Chondrocyte (in vitro differentiated cells): ENCODE measurements around the gene HSPA1L. TPM values are rescaled to one million over a fixed set of nuclear protein-coding genes. Genes with fewer than 3 reads are reported as not detected.
A peak's percentile ranks its signal among the peaks of the same experiment; 100 is the strongest.
"Not testable (repeated sequence)": the region's sequence is repeated elsewhere in the genome, so short reads cannot be mapped to it uniquely, and the experiment has no call there.

ENCODE experiments used
- DNase-seq: peaks from one replicate; pipeline ENCODE4 v3.0.0; 2021; ENCODE audit warnings: mixed read lengths, low spot score
- H3K27ac Mint-ChIP-seq: one replicate; pipeline ENCODE4 v1.8.0; 2021; ENCODE audit warnings: mild to moderate bottlenecking, moderate library complexity, mixed read lengths; ENCODE audit not compliant: unreplicated experiment
- H3K27me3 Mint-ChIP-seq: 2 replicates; pipeline ENCODE4 v1.8.0; 2021; ENCODE audit warnings: low read depth, mixed read lengths
- H3K36me3 Mint-ChIP-seq: 2 replicates; pipeline ENCODE4 v1.8.0; 2021; ENCODE audit warnings: low read depth, mixed read lengths
- H3K4me1 Mint-ChIP-seq: 2 replicates; pipeline ENCODE4 v1.8.0; 2021; ENCODE audit warnings: low read depth, mild to moderate bottlenecking, mixed read lengths
- H3K4me3 Mint-ChIP-seq: one replicate; pipeline ENCODE4 v1.8.0; 2021; ENCODE audit warnings: mild to moderate bottlenecking, moderate library complexity, mixed read lengths; ENCODE audit not compliant: unreplicated experiment
- H3K9me3 Mint-ChIP-seq: 2 replicates; pipeline ENCODE4 v1.8.0; 2021; ENCODE audit warnings: low read depth, mixed read lengths
- CTCF ChIP-seq: fragments of 200-600 bp; sonication (generic); IDR thresholded peaks from 2 replicates; pipeline ENCODE4 v1.5.0; 2021; ENCODE audit warnings: antibody characterized with exemption, mild to moderate bottlenecking, moderate library complexity
- total RNA-seq: library from RNA; stranded (reverse); gene quantifications from 3 replicates; pipeline ENCODE4 v1.2.1, GENCODE V29; 2021

HSPA1L gene
- total RNA-seq, 1 donor from 2014 or later: 1.5 TPM

- H3K36me3 Mint-ChIP-seq: peaks cover 11% of the 10 kb centered on the region
- H3K27ac Mint-ChIP-seq: peak overlapping the region; percentile 90
- peaks cover 25% of the 10 kb centered on the region for H3K4me1 Mint-ChIP-seq
- DNase-seq: no peak
- H3K27me3 Mint-ChIP-seq: no peaks in the 10 kb centered on the region
- H3K9me3 Mint-ChIP-seq: no peaks in the 10 kb centered on the region
- H3K4me3 Mint-ChIP-seq: peak overlapping the region; percentile 99
- TF ChIP-seq CTCF: no peak
These were observed 20.7 kb downstream of the HSPA1L start for GRCh38 chr6:31794294-31794865.

GRCh38 chr6:31793927-31794245 is 21.2 kb downstream of the HSPA1L start:
- H3K36me3 Mint-ChIP-seq: peaks cover 11% of the 10 kb centered on the region
- DNase-seq, H3K27me3 Mint-ChIP-seq, H3K9me3 Mint-ChIP-seq: not testable (repeated sequence)
- H3K4me1 Mint-ChIP-seq: peaks cover 25% of the 10 kb centered on the region
- peak overlapping the region; percentile 99 for H3K4me3 Mint-ChIP-seq
- peak overlapping the region; percentile 90 for H3K27ac Mint-ChIP-seq

- Mint-ChIP-seq H3K4me3 (no peak overlapping the region), H3K27me3 (no peaks in the 10 kb centered on the region), H3K9me3 (no peaks in the 10 kb centered on the region), H3K4me1 (peaks cover 25% of the 10 kb centered on the region), H3K27ac (peak overlapping the region; percentile 90), H3K36me3 (peaks cover 11% of the 10 kb centered on the region)
- DNase-seq: no peak
- no peak for TF ChIP-seq CTCF
These were observed 22.3 kb downstream of the HSPA1L start for GRCh38 chr6:31792761-31793171.

- TF ChIP-seq CTCF: no peak
- DNase-seq: no peak
- peaks cover 25% of the 10 kb centered on the region for H3K4me1 Mint-ChIP-seq
These were observed 23.1 kb downstream of the HSPA1L start for GRCh38 chr6:31792090-31792374.

GRCh38 chr6:31791324-31792089 is 23.6 kb downstream of the HSPA1L start:
- TF ChIP-seq CTCF: peak; percentile 79
- DNase-seq: no peak
- no peaks in the 10 kb centered on the region for H3K27me3 Mint-ChIP-seq
- no peaks in the 10 kb centered on the region for H3K9me3 Mint-ChIP-seq
- peaks cover 11% of the 10 kb centered on the region for H3K36me3 Mint-ChIP-seq
- no peak overlapping the region for H3K4me3 Mint-ChIP-seq
- peaks cover 25% of the 10 kb centered on the region for H3K4me1 Mint-ChIP-seq
- peak overlapping the region; percentile 62 for H3K27ac Mint-ChIP-seq

More at GRCh38 chr6:31792090-31792374, 23.1 kb downstream of the HSPA1L start:
- Mint-ChIP-seq H3K27me3 (no peaks in the 10 kb centered on the region), H3K27ac (peak overlapping the region; percentile 27), H3K4me3 (no peak overlapping the region), H3K9me3 (no peaks in the 10 kb centered on the region), H3K36me3 (peaks cover 11% of the 10 kb centered on the region)

- Mint-ChIP-seq H3K4me1 (no peaks in the 10 kb centered on the region), H3K9me3 (no peaks in the 10 kb centered on the region), H3K36me3 (peaks cover 29% of the 10 kb centered on the region), H3K27me3 (no peaks in the 10 kb centered on the region), H3K27ac (no peak overlapping the region), H3K4me3 (no peak overlapping the region)
- no peak for DNase-seq
- TF ChIP-seq CTCF: no peak
These were observed 29.6 kb downstream of the HSPA1L start for GRCh38 chr6:31785475-31785874.
